Measurements from ENCODE around the gene LILRB4. TPM values are rescaled to one million over a fixed set of nuclear protein-coding genes. Genes with fewer than 3 reads are reported as not detected.

LILRB4 gene
- total and polyA plus RNA-seq, 2 experiments from 2014 or later: not detected

DNA sequence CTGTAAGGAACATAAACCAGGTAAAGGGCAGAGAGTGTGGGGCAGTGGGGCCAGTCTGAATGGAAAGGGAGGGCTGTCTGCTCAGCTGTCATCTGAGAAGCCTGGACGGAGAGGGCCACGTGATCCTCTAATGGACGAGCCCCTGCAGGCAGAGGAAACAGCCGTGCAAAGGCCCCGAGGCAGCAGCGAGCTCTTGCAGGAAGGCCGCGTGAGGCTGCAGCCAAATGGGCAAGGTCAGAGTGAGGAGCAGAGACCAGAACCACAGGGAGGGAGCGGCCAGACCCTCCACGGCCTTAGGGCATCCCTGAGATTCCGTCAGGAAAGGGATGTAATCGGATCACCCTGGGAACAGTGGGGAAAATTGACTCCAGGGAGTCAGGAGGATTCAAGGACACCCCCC lies 4.4 kb downstream of the LILRB4 start:
- Histone ChIP-seq H3K79me2 (ENCODE audit: insufficient read depth) (no peaks in the 10 kb centered on the region), H3K9me2 (ENCODE audit: insufficient read depth) (no peaks in the 10 kb centered on the region), H4K20me1 (ENCODE audit: insufficient read depth) (no peaks in the 10 kb centered on the region), H3K9me3 (ENCODE audit: low read depth) (no peaks in the 10 kb centered on the region), H2AFZ (no peak overlapping the region), H3K27ac (no peak overlapping the region), H3K36me3 (ENCODE audit: low read depth) (no peaks in the 10 kb centered on the region), H3K4me2 (ENCODE audit: unreplicated experiment) (no peak overlapping the region), H3K4me1 (ENCODE audit: insufficient read depth) (no peaks in the 10 kb centered on the region), H3K27me3 (replicated peaks; ENCODE audit: insufficient read depth) (no peaks in the 10 kb centered on the region), H3F3A (ENCODE audit: insufficient read depth) (no peaks in the 10 kb centered on the region), H3K9ac (no peak overlapping the region), H3K4me3 (no peak overlapping the region)
- no peak for DNase-seq
- in situ Hi-C loops (cut with MboI): no loop called here
- 38 to 46% methylated on average over 12 of the region's 12 CpGs for WGBS, 2 experiments (ENCODE audit: low coverage in 1 of 2, low lambda C conversion rate in 2 of 2, missing lambda C conversion rate in 2 of 2)
- TF ChIP-seq EZH2phosphoT487 (IDR thresholded peaks at IDR 0.05; ENCODE audit: insufficient read depth, low read depth) (no peak), EZH2 (IDR thresholded peaks at IDR 0.05; ENCODE audit: insufficient read depth, poor library complexity, severe bottlenecking) (no peak)

DNA sequence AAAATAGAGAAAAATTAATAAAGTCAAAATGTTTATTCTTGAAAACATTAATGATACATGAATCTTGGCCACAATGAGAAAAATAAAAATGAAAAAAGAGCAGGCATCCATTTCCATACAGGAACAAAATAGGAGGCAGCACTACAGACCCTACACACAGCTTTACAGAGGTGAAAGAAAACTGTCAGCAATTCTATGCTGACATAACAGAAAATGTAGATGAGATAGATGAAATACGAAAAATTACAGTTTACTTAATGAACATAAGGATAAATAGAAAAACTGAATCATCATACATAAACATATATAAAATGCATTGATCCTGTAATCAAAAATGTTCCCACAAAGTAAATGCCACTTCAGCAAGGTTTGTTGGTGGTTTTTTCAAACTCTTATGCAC lies 5.6 kb downstream of the LILRB4 start:
- H3K4me2 ChIP-seq (ENCODE audit: unreplicated experiment): no peak overlapping the region
- no peak for TF ChIP-seq EZH2 (IDR thresholded peaks at IDR 0.05; ENCODE audit: insufficient read depth, poor library complexity, severe bottlenecking)
- TF ChIP-seq EZH2phosphoT487 (IDR thresholded peaks at IDR 0.05; ENCODE audit: insufficient read depth, low read depth): no peak
- H3K27ac ChIP-seq: no peak overlapping the region
- no peaks in the 10 kb centered on the region for H3K9me3 ChIP-seq (ENCODE audit: low read depth)
- no peaks in the 10 kb centered on the region for H3K36me3 ChIP-seq (ENCODE audit: low read depth)
- WGBS, 2 experiments (ENCODE audit: low coverage in 1 of 2, low lambda C conversion rate in 2 of 2, missing lambda C conversion rate in 2 of 2): 0% methylated on average over 1 of the region's 1 CpG
- H3K4me1 ChIP-seq (ENCODE audit: insufficient read depth): no peaks in the 10 kb centered on the region
- H3K9me2 ChIP-seq (ENCODE audit: insufficient read depth): no peaks in the 10 kb centered on the region
- H3K9ac ChIP-seq: no peak overlapping the region
- H3K27me3 ChIP-seq (replicated peaks; ENCODE audit: insufficient read depth): no peaks in the 10 kb centered on the region
- H4K20me1 ChIP-seq (ENCODE audit: insufficient read depth): no peaks in the 10 kb centered on the region
- H2AFZ ChIP-seq: no peak overlapping the region
- H3K79me2 ChIP-seq (ENCODE audit: insufficient read depth): no peaks in the 10 kb centered on the region
- DNase-seq: no peak
- H3K4me3 ChIP-seq: no peak overlapping the region
- H3F3A ChIP-seq (ENCODE audit: insufficient read depth): no peaks in the 10 kb centered on the region
- in situ Hi-C loops (cut with MboI): no loop called here

DNA sequence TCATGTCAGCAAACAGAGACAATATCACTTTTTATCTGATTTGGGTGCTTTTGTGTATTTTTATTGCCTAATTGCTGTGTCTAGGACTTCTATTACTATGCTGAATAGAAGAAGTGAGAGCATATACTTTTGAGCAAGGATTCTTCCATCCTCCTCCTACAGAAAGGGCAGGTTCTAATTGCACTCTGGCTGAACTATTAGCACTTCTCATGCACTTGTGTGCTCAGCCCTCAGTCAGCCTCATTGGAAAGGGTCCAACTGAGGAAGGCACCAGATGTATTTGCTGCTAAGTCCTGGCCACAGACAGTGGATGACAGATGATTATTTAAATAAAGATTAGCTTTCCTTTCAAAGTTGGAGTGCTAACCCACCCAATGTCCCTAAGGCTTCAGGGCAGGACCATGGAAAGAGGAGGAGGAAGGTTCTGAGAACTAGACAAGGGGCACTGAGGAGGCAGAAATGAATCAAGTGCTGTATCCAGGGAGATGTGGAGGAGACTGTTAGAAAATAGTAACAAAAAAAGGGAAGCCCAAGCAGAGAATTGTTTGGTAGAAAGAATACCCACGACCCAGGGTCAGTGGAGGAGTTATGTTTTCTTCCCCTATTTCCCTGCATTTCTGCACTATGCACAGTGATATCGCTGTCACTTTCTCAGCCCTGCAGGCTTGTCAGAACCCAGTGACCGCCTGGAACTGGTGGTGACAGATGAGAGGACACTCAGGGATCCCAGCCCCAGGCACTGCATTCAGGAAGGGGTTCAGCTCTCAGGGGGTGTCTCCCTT lies 8.0 kb downstream of the LILRB4 start:
- no peaks in the 10 kb centered on the region for H3K9me3 ChIP-seq (ENCODE audit: low read depth)
- no peak overlapping the region for H3K4me2 ChIP-seq (ENCODE audit: unreplicated experiment)
- no peak overlapping the region for H3K4me3 ChIP-seq
- no peaks in the 10 kb centered on the region for H4K20me1 ChIP-seq (ENCODE audit: insufficient read depth)
- no peaks in the 10 kb centered on the region for H3K9me2 ChIP-seq (ENCODE audit: insufficient read depth)
- WGBS, 2 experiments (ENCODE audit: low coverage in 1 of 2, low lambda C conversion rate in 2 of 2, missing lambda C conversion rate in 2 of 2): 8 to 12% methylated on average over 3 of the region's 3 CpGs
- no peak overlapping the region for H2AFZ ChIP-seq
- no peaks in the 10 kb centered on the region for H3K36me3 ChIP-seq (ENCODE audit: low read depth)
- H3K4me1 ChIP-seq (ENCODE audit: insufficient read depth): no peaks in the 10 kb centered on the region
- DNase-seq: no peak
- H3K27ac ChIP-seq: no peak overlapping the region
- TF ChIP-seq EZH2phosphoT487 (IDR thresholded peaks at IDR 0.05; ENCODE audit: insufficient read depth, low read depth) (no peak), EZH2 (IDR thresholded peaks at IDR 0.05; ENCODE audit: insufficient read depth, poor library complexity, severe bottlenecking) (no peak)
- no peaks in the 10 kb centered on the region for H3F3A ChIP-seq (ENCODE audit: insufficient read depth)
- no peaks in the 10 kb centered on the region for H3K27me3 ChIP-seq (replicated peaks; ENCODE audit: insufficient read depth)
- in situ Hi-C loops (cut with MboI): no loop called here
- no peaks in the 10 kb centered on the region for H3K79me2 ChIP-seq (ENCODE audit: insufficient read depth)
- no peak overlapping the region for H3K9ac ChIP-seq

DNA sequence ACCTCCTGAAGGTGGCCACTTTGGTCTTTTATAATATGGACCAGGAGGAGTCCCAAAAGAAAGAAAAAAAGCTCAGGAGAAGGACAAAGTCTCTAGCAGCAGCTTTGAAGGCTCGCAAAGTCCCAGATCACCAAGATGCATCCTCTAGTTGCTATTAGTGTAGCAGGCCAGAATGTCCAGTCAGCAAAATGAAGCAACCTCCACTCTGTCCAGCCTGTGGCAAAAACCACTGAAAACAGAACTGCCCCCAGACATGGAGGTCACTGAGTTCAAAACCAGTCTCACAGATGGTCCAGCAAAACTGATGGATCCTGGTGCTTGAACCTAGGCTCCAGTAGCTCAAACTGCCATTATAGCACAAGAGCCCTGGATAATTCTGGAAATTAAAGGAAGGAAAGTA lies 10.4 kb downstream of the LILRB4 start:
- TF ChIP-seq EZH2phosphoT487 (IDR thresholded peaks at IDR 0.05; ENCODE audit: insufficient read depth, low read depth): no peak
- no peak for TF ChIP-seq EZH2 (IDR thresholded peaks at IDR 0.05; ENCODE audit: insufficient read depth, poor library complexity, severe bottlenecking)
- Histone ChIP-seq H3K4me3 (no peak overlapping the region), H3K9me2 (ENCODE audit: insufficient read depth) (no peaks in the 10 kb centered on the region), H3F3A (ENCODE audit: insufficient read depth) (no peaks in the 10 kb centered on the region), H3K4me2 (ENCODE audit: unreplicated experiment) (no peak overlapping the region), H3K4me1 (ENCODE audit: insufficient read depth) (no peaks in the 10 kb centered on the region), H3K27ac (no peak overlapping the region), H3K9ac (no peak overlapping the region), H4K20me1 (ENCODE audit: insufficient read depth) (no peaks in the 10 kb centered on the region), H3K79me2 (ENCODE audit: insufficient read depth) (no peaks in the 10 kb centered on the region), H3K9me3 (ENCODE audit: low read depth) (no peaks in the 10 kb centered on the region), H2AFZ (no peak overlapping the region), H3K27me3 (replicated peaks; ENCODE audit: insufficient read depth) (no peaks in the 10 kb centered on the region), H3K36me3 (ENCODE audit: low read depth) (no peaks in the 10 kb centered on the region)
- in situ Hi-C loops (cut with MboI): no loop called here
- no peak for DNase-seq
- WGBS, 2 experiments (ENCODE audit: low coverage in 1 of 2, low lambda C conversion rate in 2 of 2, missing lambda C conversion rate in 2 of 2): 67 to 75% methylated on average over 1 of the region's 1 CpG
